GM12875 (cell line): ENCODE data around the gene PALM.
"Not testable (repeated sequence)": the region's sequence is repeated elsewhere in the genome, so short reads cannot be mapped to it uniquely, and the experiment has no call there.

Experiments used
- H3K4me3 ChIP-seq: one replicate; pipeline ENCODE4 v1.5.1; 2011; ENCODE audit warnings: low read depth, low read length, control low read depth
- TF ChIP-seq, protein P1 (sequence below): IDR thresholded peaks from 2 replicates; pipeline ENCODE4 v1.5.1; 2011; ENCODE audit warnings: low read depth, mild to moderate bottlenecking, control low read depth, inconsistent platforms, low read length, moderate library complexity, borderline replicate concordance; ENCODE audit not compliant: insufficient read depth

The PALM gene

DNA sequence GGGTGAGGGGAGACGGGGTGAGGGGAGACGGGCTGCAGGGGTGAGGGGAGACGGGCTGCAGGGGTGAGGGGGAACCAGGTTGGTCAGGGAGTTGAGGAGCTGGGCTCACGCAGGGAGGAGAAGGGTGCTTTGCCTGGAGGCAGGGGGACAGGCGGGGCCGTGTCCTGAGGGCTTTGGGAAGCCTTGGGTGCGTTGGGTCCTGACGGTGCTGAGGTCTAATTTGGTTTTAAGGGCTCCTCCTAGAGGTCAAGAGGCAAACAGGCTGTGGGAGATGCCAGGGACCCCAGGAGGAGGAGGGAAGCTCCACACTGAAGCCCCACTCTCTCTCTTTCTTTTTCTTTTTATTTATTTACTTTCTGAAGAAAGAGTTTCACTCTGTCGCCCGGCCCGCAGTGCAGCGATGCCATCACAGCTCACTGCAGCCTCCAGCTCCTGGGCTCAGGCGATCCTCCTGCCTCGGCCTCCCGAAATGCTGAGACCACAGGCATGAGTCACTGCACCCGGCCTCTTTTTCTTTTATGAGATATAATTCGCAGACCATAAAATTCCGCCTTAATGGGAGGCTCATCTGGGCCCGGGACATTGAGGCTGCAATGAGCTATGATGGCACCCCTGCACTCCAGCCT lies 32.9 kb downstream of the PALM start:
- TF ChIP-seq, protein P1, sequence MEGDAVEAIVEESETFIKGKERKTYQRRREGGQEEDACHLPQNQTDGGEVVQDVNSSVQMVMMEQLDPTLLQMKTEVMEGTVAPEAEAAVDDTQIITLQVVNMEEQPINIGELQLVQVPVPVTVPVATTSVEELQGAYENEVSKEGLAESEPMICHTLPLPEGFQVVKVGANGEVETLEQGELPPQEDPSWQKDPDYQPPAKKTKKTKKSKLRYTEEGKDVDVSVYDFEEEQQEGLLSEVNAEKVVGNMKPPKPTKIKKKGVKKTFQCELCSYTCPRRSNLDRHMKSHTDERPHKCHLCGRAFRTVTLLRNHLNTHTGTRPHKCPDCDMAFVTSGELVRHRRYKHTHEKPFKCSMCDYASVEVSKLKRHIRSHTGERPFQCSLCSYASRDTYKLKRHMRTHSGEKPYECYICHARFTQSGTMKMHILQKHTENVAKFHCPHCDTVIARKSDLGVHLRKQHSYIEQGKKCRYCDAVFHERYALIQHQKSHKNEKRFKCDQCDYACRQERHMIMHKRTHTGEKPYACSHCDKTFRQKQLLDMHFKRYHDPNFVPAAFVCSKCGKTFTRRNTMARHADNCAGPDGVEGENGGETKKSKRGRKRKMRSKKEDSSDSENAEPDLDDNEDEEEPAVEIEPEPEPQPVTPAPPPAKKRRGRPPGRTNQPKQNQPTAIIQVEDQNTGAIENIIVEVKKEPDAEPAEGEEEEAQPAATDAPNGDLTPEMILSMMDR: peak; percentile 41; the same call in 1 of the 2 replicates
- H3K4me3 ChIP-seq: no peak overlapping the region

DNA sequence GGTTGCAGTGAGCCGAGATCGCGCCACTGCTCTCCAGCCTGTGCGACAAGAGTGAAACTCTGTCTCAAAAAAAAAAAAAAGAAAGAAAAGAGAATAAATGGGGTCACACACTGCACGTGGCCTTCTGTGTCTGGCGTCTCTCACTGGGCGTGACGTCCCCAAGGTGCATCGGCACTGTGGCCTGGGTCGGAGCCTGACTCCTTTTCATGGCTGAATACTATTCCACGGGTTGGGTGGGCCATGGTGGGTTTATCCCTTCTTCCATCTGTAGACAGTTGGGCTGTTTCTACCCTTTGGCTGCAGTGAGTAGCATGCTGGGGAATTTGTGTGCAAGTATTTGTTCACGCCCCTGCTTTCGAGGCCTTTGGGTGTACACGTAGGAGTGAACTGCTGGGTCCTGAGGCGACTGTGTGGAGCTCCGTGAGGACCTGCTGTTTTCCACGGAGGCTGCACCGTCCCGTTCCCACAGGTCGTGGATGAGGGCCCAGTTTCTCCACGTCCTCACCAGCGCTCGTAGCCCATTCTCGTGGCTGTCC lies 33.9 kb downstream of the PALM start:
- TF ChIP-seq, protein P1: no peak
- H3K4me3 ChIP-seq: no peak overlapping the region

DNA sequence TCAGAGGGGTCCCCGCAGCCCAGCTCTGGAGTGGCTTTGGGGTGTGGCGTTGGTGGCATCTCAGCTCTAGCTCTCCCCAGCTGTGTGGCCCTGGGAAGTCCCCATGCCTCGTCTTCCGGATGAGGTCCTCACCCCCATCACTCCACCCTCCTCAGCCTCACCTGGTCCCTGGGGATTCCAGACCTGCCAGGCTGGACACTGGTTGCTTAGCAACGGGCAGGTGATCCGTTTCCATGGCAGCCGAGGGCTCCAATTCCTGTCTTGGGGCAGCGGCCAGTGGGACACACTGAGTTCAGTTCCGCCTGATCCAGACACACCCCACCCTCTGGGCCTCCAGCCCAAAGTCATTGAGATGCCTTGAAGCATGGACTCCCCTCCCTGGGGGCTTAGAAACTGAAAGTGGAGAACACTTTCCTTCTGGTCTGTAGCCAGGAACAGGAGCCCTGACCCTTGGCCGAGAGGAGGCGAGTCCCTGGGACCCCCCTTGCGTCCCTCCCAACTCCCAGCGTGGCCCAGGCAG lies 34.5 kb downstream of the PALM start:
- H3K4me3 ChIP-seq: no peak overlapping the region
- TF ChIP-seq, protein P1: no peak

DNA sequence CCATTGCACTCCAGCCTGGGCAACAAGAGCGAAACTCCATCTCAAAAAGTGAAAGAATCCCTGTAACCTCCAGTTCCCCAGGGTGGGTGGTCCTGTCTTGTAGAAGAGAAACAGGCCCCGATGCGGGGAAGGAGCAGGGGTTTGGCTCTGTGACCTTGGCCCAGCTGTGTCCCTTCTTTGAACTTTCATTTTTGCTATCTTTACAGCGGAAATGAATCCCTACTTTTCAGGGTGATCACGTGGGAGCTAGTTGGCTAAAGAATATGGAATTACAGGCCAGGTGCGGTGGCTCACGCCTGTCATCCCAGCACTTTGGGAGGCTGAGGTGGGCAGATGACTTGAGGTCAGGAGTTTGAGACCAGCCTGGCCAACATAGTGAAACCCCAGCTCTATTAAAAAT lies 36.4 kb downstream of the PALM start:
- not testable (repeated sequence) for H3K4me3 ChIP-seq

DNA sequence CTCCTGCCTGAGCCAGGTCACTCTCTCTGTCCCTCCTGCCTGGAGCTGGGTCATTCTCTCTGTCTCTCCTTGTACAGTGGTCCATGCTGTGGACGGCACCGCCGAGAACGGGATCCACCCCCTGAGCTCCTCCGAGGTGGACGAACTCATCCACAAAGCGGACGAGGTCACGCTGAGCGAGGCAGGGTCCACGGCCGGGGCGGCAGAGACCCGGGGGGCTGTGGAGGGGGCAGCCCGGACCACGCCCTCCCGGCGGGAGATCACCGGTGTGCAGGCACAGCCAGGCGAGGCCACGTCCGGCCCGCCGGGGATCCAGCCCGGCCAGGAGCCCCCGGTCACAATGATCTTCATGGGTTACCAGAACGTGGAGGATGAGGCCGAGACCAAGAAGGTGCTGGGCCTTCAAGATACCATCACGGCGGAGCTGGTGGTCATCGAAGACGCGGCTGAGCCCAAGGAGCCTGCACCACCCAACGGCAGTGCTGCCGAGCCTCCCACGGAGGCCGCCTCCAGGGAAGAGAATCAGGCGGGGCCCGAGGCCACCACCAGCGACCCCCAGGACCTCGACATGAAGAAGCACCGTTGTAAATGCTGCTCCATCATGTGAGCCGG lies 37.6 kb downstream of the PALM start:
- no peak overlapping the region for H3K4me3 ChIP-seq
- TF ChIP-seq, protein P1: no peak

DNA sequence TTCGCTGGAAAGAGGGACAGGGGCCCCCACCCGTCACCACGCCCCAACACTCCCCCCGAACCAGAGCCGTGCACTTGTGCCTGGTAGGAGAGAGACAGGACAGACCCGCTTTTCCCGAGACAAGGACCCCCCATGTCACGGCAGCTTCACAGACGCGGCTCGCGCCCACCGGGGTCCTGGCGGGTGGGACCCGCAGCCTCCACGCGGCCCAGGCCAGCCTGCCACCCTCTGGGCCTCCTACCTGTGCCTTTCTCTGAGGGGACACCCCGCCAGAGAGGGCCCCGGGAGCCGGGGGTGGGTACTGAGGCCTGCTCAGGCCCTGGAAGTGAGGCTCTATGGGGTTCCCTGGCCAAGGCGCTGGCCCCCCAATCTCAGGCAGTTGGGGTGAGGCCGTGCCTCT lies 38.2 kb downstream of the PALM start:
- H3K4me3 ChIP-seq: no peak overlapping the region
- TF ChIP-seq, protein P1: no peak

DNA sequence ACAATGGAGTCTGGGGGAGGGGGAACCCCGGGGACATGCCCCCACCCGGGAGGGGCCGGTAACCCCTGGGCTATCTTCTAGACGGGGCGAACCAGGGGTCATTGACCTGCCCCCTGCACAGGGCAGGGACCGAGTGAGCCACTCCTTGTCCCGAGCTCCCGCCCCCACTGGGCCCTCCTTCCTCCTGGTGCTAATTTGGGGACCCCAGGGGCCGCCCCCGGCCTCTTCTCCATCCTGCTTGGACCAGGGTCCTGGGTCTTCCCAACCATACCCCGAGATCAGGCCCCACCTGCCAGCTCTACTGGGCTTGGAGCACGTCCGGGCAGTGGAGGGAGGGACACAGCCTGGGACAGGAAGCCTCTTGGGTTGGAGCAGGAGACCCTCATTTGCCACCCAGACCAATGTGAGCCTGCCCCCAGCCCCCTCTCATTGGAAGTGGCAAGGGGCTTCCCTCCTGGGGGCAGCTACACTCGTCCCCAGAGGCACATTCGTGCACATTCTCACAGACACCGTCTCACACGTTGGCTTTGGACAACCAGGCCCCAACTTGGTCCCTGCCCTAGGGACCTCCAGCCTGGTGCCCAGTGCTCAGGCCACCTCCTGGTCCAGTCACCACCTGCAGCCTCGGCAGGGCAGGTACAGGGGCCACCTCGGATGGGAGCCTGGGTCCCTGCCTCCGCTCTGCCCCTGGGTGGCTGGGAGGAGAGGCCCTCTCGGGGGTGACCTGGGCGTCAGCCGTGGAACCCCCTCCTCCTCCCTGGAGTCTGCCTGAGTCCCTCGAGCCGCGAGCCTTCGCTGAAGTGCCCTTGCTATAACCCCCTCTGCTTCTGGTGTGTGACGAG lies 38.9 kb downstream of the PALM start:
- TF ChIP-seq, protein P1: no peak
- no peak overlapping the region for H3K4me3 ChIP-seq
